HepG2 (cell line): ENCODE measurements around the gene MPG. TPM values are rescaled to one million over a fixed set of nuclear protein-coding genes. Genes with fewer than 3 reads are reported as not detected.

Experiments
- ATAD3A ChIP-seq: sonication (generic); formaldehyde crosslinking; IDR thresholded peaks from 2 replicates; pipeline ENCODE4 v1.4.0; 2020; ENCODE audit warnings: missing genetic modification reagents
- CSRNP1 ChIP-seq: sonication (generic); formaldehyde crosslinking; IDR thresholded peaks from 2 replicates; pipeline ENCODE4 v1.8.1; 2023; ENCODE audit warnings: mild to moderate bottlenecking, missing genetic modification reagents
- IRF2 ChIP-seq: IDR thresholded peaks from 2 replicates; pipeline ENCODE4 v1.6.1; 2018; ENCODE audit warnings: missing genetic modification reagents, missing compliant biosample characterization
- ISL2 ChIP-seq: sonication (generic); formaldehyde crosslinking; IDR thresholded peaks from 2 replicates; pipeline ENCODE4 v1.5.0; 2020; ENCODE audit warnings: missing genetic modification reagents
- MTERF4 ChIP-seq: sonication (generic); formaldehyde crosslinking; IDR thresholded peaks from 2 replicates; pipeline ENCODE4 v1.8.0; 2023; ENCODE audit warnings: mild to moderate bottlenecking, missing genetic modification reagents
- NR3C1 ChIP-seq: sonication (generic); formaldehyde crosslinking; IDR thresholded peaks from 2 replicates; pipeline ENCODE4 v1.4.0; 2020; ENCODE audit warnings: missing genetic modification reagents
- SP5 ChIP-seq: IDR thresholded peaks from 2 replicates; pipeline ENCODE4 v1.6.1; 2016; ENCODE audit warnings: low read depth, borderline replicate concordance
- ZNF10 ChIP-seq: sonication (generic); formaldehyde crosslinking; IDR thresholded peaks from 2 replicates; pipeline ENCODE4 v1.4.0; 2020; ENCODE audit warnings: mild to moderate bottlenecking, low read depth, missing genetic modification reagents, borderline replicate concordance
- ZNF44 ChIP-seq: sonication (generic); formaldehyde crosslinking; IDR thresholded peaks from 2 replicates; pipeline ENCODE4 v1.5.1; 2020; ENCODE audit warnings: mild to moderate bottlenecking, missing genetic modification reagents
- ZNF547 ChIP-seq: sonication (generic); formaldehyde crosslinking; IDR thresholded peaks from 2 replicates; pipeline ENCODE4 v1.5.1; 2020; ENCODE audit warnings: mild to moderate bottlenecking, missing genetic modification reagents
- ZNF563 ChIP-seq: sonication (generic); formaldehyde crosslinking; IDR thresholded peaks from 2 replicates; pipeline ENCODE4 v1.8.0; 2022; ENCODE audit warnings: mild to moderate bottlenecking, moderate library complexity, missing genetic modification reagents
- ZNF564 ChIP-seq: sonication (generic); formaldehyde crosslinking; IDR thresholded peaks from 2 replicates; pipeline ENCODE4 v1.8.1; 2023; ENCODE audit warnings: mild to moderate bottlenecking, missing genetic modification reagents
- ZNF790 ChIP-seq: sonication (generic); formaldehyde crosslinking; IDR thresholded peaks from 2 replicates; pipeline ENCODE4 v1.8.0; 2022; ENCODE audit warnings: missing genetic modification reagents, mild to moderate bottlenecking, borderline replicate concordance
- ZNF792 ChIP-seq: IDR thresholded peaks from 2 replicates; pipeline ENCODE4 v1.6.1; 2016
- polyA plus RNA-seq, 8 experiments: library from polyadenylated mRNA; depleted of rRNA in 3 of 8; stranded (reverse) in 7 of 8; unstranded in 1 of 8; fragments of >200 nt; fragmentation: Illumina TruSeq in 4 of 8; extraction: Trizol in 4 of 8; gene quantifications; 2 replicates each; pipeline versions ENCODE4 v1.2.1 to v1.2.3, GENCODE V29; 2011 to 2016; ENCODE audit warnings: low read depth in 4 of 8, missing spikeins in 1 of 8, mixed read lengths in 1 of 8; ENCODE audit not compliant: insufficient read depth in 1 of 8
- total RNA-seq, 5 experiments: library from RNA; depleted of rRNA; stranded (reverse); fragments of >200 nt; fragmentation: Illumina TruSeq; extraction: Trizol; gene quantifications; 2 replicates each; pipeline ENCODE4 v1.2.3, GENCODE V29; 2016; ENCODE audit warnings: low read depth in 1 of 5
- TF ChIP-seq, protein P1 (sequence below): sonication (generic); formaldehyde crosslinking; IDR thresholded peaks from 2 replicates; pipeline ENCODE4 v1.5.1; 2020; ENCODE audit warnings: mild to moderate bottlenecking, missing genetic modification reagents
- TF ChIP-seq, protein P2 (sequence below): sonication (generic); formaldehyde crosslinking; conservative IDR thresholded peaks from 2 replicates; pipeline ENCODE4 v1.8.0; 2022; ENCODE audit warnings: low read depth, missing genetic modification reagents
- TF ChIP-seq, protein P3 (sequence below): sonication (generic); formaldehyde crosslinking; IDR thresholded peaks from 2 replicates; pipeline ENCODE4 v1.8.0; 2022; ENCODE audit warnings: missing genetic modification reagents, mild to moderate bottlenecking, inconsistent platforms, borderline replicate concordance
- TF ChIP-seq, protein P4 (sequence below): sonication (generic); formaldehyde crosslinking; IDR thresholded peaks from 2 replicates; pipeline ENCODE4 v1.4.0; 2020; ENCODE audit warnings: mild to moderate bottlenecking, missing genetic modification reagents
- TF ChIP-seq, protein P5 (sequence below): sonication (generic); formaldehyde crosslinking; IDR thresholded peaks from 2 replicates; pipeline ENCODE4 v1.4.0; 2020; ENCODE audit warnings: low read depth, mild to moderate bottlenecking, missing genetic modification reagents

MPG gene
- total and polyA plus RNA-seq, 2 of the 13 experiments (the other 11 are each of a cell fraction or from before 2014, with no cell fraction given) = 59.1 to 62.5 TPM

DNA sequence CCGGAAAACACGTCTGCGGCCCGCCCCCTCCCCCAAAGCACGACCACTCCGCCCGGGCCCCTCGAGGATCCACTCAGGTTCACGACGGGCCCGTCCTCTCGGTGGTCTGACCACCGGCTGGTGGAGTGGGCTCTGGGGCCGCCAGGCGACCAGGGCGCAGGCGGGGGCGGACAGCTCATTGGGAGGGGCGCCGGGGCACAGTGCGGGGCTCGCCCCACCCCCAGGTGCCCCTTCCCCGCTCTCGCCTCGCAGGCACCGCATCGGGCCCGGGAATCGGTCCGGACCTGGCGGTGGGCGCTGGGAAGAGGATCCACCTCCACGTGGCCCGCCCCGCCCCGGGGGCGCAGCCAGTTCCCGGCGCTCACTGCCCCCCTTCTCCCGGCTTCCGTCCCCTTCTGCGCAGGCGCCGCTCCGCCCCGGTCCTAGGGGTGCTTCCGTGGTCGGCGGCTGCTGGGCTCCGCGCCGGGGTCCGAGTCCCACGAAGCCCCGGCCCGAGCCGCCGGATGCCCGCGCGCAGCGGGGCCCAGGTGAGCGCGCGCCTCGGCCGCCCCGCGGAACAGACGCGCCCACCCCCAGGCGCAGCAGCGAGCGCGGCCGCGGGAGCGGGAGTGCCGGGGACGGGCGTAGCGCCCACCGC is at the start of gene MPG (continued):
- TF ChIP-seq, protein P1, sequence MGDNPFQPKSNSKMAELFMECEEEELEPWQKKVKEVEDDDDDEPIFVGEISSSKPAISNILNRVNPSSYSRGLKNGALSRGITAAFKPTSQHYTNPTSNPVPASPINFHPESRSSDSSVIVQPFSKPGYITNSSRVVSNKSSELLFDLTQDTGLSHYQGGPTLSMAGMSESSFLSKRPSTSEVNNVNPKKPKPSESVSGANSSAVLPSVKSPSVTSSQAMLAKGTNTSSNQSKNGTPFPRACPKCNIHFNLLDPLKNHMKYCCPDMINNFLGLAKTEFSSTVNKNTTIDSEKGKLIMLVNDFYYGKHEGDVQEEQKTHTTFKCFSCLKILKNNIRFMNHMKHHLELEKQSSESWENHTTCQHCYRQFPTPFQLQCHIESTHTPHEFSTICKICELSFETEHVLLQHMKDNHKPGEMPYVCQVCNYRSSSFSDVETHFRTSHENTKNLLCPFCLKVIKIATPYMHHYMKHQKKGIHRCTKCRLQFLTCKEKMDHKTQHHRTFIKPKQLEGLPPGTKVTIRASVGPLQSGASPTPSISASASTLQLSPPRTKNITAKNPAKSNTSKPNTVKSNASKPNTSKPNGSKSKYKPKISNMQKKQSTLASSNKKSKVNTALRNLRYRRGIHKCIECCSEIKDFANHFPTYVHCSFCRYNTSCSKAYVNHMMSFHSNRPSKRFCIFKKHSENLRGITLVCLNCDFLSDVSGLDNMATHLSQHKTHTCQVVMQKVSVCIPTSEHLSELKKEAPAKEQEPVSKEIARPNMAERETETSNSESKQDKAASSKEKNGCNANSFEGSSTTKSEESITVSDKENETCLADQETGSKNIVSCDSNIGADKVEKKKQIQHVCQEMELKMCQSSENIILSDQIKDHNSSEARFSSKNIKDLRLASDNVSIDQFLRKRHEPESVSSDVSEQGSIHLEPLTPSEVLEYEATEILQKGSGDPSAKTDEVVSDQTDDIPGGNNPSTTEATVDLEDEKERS (CRISPR knock-in tag) = no peak
- TF ChIP-seq NR3C1 (CRISPR knock-in tag) (no peak), CSRNP1 (no peak; the same call in 1 of the 2 replicates), ZNF792 (CRISPR knock-in tag) (no peak), SP5 (peak; percentile 57; the same call in 1 of the 2 replicates), IRF2 (no peak), ZNF10 (CRISPR knock-in tag) (no peak), ZNF547 (CRISPR knock-in tag) (no peak), ZNF564 (CRISPR knock-in tag) (peak; percentile 43; the same call in 1 of the 2 replicates), ISL2 (CRISPR knock-in tag) (no peak), ZNF563 (CRISPR knock-in tag) (peak; percentile 55), MTERF4 (0 out of 2 replicates have a peak, but pooled peaks have one; percentile 40), ATAD3A (CRISPR knock-in tag) (no peak), ZNF44 (CRISPR knock-in tag) (no peak), ZNF790 (CRISPR knock-in tag) (peak; percentile 85; the same call in 1 of the 2 replicates)
- TF ChIP-seq, protein P2, sequence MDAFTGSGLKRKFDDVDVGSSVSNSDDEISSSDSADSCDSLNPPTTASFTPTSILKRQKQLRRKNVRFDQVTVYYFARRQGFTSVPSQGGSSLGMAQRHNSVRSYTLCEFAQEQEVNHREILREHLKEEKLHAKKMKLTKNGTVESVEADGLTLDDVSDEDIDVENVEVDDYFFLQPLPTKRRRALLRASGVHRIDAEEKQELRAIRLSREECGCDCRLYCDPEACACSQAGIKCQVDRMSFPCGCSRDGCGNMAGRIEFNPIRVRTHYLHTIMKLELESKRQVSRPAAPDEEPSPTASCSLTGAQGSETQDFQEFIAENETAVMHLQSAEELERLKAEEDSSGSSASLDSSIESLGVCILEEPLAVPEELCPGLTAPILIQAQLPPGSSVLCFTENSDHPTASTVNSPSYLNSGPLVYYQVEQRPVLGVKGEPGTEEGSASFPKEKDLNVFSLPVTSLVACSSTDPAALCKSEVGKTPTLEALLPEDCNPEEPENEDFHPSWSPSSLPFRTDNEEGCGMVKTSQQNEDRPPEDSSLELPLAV = no peak
- TF ChIP-seq, protein P3, sequence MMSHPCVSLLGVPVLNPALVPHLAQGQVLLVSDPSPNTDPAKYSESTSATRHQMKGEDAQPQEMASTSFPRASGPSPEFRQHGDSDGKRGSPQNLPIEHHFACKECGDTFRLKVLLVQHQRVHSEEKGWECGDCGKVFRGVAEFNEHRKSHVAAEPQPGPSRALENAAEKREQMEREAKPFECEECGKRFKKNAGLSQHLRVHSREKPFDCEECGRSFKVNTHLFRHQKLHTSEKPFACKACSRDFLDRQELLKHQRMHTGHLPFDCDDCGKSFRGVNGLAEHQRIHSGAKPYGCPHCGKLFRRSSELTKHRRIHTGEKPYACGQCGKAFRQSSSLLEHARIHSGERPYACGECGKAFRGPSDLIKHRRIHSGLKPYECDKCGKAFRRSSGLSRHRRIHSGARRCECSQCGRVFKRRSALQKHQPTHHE = no peak
- TF ChIP-seq, protein P4, sequence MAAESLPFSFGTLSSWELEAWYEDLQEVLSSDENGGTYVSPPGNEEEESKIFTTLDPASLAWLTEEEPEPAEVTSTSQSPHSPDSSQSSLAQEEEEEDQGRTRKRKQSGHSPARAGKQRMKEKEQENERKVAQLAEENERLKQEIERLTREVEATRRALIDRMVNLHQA (CRISPR knock-in tag) = no peak
- TF ChIP-seq, protein P5, sequence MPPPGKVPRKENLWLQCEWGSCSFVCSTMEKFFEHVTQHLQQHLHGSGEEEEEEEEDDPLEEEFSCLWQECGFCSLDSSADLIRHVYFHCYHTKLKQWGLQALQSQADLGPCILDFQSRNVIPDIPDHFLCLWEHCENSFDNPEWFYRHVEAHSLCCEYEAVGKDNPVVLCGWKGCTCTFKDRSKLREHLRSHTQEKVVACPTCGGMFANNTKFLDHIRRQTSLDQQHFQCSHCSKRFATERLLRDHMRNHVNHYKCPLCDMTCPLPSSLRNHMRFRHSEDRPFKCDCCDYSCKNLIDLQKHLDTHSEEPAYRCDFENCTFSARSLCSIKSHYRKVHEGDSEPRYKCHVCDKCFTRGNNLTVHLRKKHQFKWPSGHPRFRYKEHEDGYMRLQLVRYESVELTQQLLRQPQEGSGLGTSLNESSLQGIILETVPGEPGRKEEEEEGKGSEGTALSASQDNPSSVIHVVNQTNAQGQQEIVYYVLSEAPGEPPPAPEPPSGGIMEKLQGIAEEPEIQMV (CRISPR knock-in tag) = no peak
